Activated T-cell treated with anti-CD3 and anti-CD28 coated beads, Interleukin-2, amount 50 U/mL, for 24 hours (primary cell): ENCODE measurements around the gene BEND6.
"Not testable (repeated sequence)": the region's sequence is repeated elsewhere in the genome, so short reads cannot be mapped to it uniquely, and the experiment has no call there.

Experiments used
- DNase-seq: peaks from one replicate; pipeline ENCODE4 v3.0.0-alpha.2; 2020
- H3K27ac Mint-ChIP-seq: 2 replicates; pipeline ENCODE4 v1.8.0; 2020; ENCODE audit warnings: mild to moderate bottlenecking, mixed read lengths
- H3K27me3 Mint-ChIP-seq: 2 replicates; pipeline ENCODE4 v1.8.0; 2020; ENCODE audit warnings: mixed read lengths
- H3K36me3 Mint-ChIP-seq: 2 replicates; pipeline ENCODE4 v1.8.0; 2020; ENCODE audit warnings: low read depth, mixed read lengths
- H3K4me1 Mint-ChIP-seq: 2 replicates; pipeline ENCODE4 v1.8.0; 2020; ENCODE audit warnings: low read depth, mixed read lengths
- H3K4me3 Mint-ChIP-seq: 2 replicates; pipeline ENCODE4 v1.8.0; 2020; ENCODE audit warnings: mild to moderate bottlenecking, moderate library complexity, mixed read lengths
- H3K9me3 Mint-ChIP-seq: 2 replicates; pipeline ENCODE4 v1.8.0; 2020; ENCODE audit warnings: mixed read lengths

BEND6 gene

GRCh38 chr6:57019434-57019833 lies 64.5 kb downstream of the BEND6 start:
- no peak overlapping the region for H3K4me3 Mint-ChIP-seq
- H3K27ac Mint-ChIP-seq: no peak overlapping the region
- DNase-seq: no peak
- H3K4me1 Mint-ChIP-seq: no peaks in the 10 kb centered on the region
- H3K27me3 Mint-ChIP-seq: peaks cover 6% of the 10 kb centered on the region
- H3K36me3 Mint-ChIP-seq: no peaks in the 10 kb centered on the region
- H3K9me3 Mint-ChIP-seq: peaks cover 5% of the 10 kb centered on the region

- Mint-ChIP-seq H3K27me3 (peaks cover 3% of the 10 kb centered on the region), H3K9me3 (peaks cover 15% of the 10 kb centered on the region), H3K4me1 (no peaks in the 10 kb centered on the region), H3K36me3 (no peaks in the 10 kb centered on the region), H3K27ac (no peak overlapping the region), H3K4me3 (no peak overlapping the region)
- no peak for DNase-seq
These were observed 66.3 kb downstream of the BEND6 start for GRCh38 chr6:57021086-57021720.

DNA sequence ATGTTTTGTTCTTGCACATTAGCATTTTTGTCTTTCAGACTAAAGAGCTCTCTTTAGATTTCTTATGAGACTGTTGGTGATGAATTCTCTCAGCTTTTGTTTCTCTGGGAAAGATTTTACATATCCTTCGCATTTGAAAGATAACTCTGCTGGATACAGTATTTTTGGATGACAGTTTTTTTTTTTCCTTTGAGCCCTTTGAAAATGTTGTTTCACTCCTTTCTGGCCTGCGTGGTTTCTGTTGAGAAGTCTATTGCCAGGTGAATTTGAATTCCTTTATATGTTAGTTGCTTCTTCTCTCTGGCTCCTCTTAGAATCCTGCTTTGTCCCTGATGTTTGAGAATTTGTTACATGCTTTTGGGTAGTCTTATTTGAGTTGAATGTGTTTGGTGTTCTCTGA lies 69.4 kb downstream of the BEND6 start:
- H3K27me3 Mint-ChIP-seq: peaks cover 12% of the 10 kb centered on the region
- no peaks in the 10 kb centered on the region for H3K4me1 Mint-ChIP-seq
- no peak overlapping the region for H3K4me3 Mint-ChIP-seq
- no peak for DNase-seq
- H3K36me3 Mint-ChIP-seq: no peaks in the 10 kb centered on the region
- no peak overlapping the region for H3K27ac Mint-ChIP-seq
- H3K9me3 Mint-ChIP-seq: peaks cover 15% of the 10 kb centered on the region

- H3K27me3 Mint-ChIP-seq: peaks cover 16% of the 10 kb centered on the region
- no peak overlapping the region for H3K4me3 Mint-ChIP-seq
- H3K27ac Mint-ChIP-seq: no peak overlapping the region
- peaks cover 15% of the 10 kb centered on the region for H3K9me3 Mint-ChIP-seq
- no peaks in the 10 kb centered on the region for H3K36me3 Mint-ChIP-seq
- DNase-seq: no peak
- no peaks in the 10 kb centered on the region for H3K4me1 Mint-ChIP-seq
These were observed 69.9 kb downstream of the BEND6 start for GRCh38 chr6:57024775-57025174.

- no peaks in the 10 kb centered on the region for H3K4me1 Mint-ChIP-seq
- DNase-seq: no peak
- H3K27ac Mint-ChIP-seq: no peak overlapping the region
- no peak overlapping the region for H3K4me3 Mint-ChIP-seq
- no peaks in the 10 kb centered on the region for H3K36me3 Mint-ChIP-seq
- H3K9me3 Mint-ChIP-seq: peaks cover 15% of the 10 kb centered on the region
- peaks cover 16% of the 10 kb centered on the region for H3K27me3 Mint-ChIP-seq
These were observed 71.1 kb downstream of the BEND6 start for GRCh38 chr6:57026001-57026400.

DNA sequence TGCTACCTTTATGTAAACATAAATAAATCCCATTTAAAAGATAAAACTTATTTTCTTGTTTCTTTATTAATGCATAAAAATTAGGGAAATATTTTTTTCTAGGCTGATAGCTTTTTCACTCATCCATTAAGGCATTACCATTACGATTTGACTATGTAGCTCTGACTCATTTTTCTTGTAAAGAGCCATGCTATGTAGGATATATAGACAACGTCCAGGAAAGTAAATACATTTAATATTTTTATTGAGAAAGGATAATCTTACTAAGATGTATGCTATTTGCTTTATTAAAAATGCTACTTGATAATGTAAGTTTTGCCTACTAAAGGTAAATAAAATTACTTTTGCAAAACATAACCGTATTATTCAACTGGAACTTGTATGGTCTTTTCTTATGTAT lies 72.4 kb downstream of the BEND6 start:
- no peak for DNase-seq
- Mint-ChIP-seq H3K36me3 (no peaks in the 10 kb centered on the region), H3K4me1 (no peaks in the 10 kb centered on the region), H3K9me3 (peaks cover 15% of the 10 kb centered on the region), H3K4me3 (no peak overlapping the region), H3K27me3 (peaks cover 18% of the 10 kb centered on the region), H3K27ac (no peak overlapping the region)

DNA sequence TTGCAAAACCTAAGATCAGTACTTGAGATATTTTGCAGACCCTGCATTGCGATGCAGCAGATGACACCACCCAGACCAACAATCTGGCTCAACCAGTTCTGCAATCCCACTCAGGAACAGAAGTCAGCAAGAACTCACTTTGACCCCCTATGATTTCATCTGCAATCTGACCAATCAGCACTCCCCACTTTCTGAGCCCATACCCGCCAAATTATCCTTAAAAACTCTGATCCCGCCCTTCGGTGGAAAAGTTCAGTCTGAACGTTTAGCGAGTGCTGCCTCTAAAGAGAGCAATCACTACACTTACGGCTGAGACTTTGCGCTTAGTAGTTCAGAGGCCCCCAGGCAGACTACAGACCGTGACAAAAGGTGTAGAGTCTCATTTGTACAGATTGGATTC lies 74.3 kb downstream of the BEND6 start:
- no peak for DNase-seq
- peaks cover 25% of the 10 kb centered on the region for H3K27me3 Mint-ChIP-seq
- no peaks in the 10 kb centered on the region for H3K4me1 Mint-ChIP-seq
- no peaks in the 10 kb centered on the region for H3K36me3 Mint-ChIP-seq
- H3K4me3 Mint-ChIP-seq: no peak overlapping the region
- no peak overlapping the region for H3K27ac Mint-ChIP-seq
- H3K9me3 Mint-ChIP-seq: peaks cover 12% of the 10 kb centered on the region

DNA sequence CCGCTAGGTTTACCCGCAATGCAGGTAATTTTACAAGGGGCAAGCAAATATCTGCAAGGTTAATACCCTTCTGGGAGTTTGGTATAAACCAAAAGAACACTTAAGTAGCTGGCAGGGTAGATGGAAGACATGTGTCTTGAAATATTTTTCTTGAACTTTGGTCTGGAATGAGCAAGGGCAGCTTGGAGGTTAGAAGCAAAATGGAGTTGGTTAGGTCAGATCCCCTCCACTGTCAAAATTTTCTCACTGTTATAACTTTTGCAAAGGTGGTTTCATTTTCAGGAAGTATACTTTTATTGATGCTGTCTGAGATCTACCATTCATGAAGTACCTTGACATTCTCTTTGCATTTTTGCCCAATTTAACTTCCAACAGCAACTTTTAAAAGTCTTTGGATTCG lies 78.3 kb downstream of the BEND6 start:
- Mint-ChIP-seq H3K27me3 (peaks cover 37% of the 10 kb centered on the region), H3K4me1 (no peaks in the 10 kb centered on the region), H3K9me3 (no peaks in the 10 kb centered on the region), H3K36me3 (no peaks in the 10 kb centered on the region), H3K27ac (no peak overlapping the region), H3K4me3 (no peak overlapping the region)
- DNase-seq: no peak

DNA sequence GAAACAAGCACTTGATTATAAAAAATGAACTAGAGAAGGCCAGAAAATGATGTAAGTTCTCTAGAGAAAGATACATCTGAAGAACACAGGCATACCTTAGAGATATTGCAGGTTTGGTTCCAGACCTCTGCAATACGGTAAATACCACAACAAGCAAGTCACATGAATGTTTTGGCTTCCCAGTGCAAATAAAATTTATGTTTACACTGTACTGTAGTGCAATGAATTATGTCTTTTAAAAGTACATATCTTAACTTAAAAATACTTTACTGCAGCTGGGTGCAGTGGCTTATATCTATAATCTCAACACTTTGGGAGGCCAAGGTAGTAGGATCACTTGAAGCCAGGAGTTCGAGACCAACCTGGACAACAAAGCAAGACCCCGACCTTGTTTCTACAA lies 80.6 kb downstream of the BEND6 start:
- Mint-ChIP-seq H3K9me3 (no peaks in the 10 kb centered on the region), H3K4me3 (no peak overlapping the region), H3K36me3 (no peaks in the 10 kb centered on the region), H3K4me1 (no peaks in the 10 kb centered on the region), H3K27me3 (peaks cover 40% of the 10 kb centered on the region), H3K27ac (no peak overlapping the region)
- DNase-seq: no peak

DNA sequence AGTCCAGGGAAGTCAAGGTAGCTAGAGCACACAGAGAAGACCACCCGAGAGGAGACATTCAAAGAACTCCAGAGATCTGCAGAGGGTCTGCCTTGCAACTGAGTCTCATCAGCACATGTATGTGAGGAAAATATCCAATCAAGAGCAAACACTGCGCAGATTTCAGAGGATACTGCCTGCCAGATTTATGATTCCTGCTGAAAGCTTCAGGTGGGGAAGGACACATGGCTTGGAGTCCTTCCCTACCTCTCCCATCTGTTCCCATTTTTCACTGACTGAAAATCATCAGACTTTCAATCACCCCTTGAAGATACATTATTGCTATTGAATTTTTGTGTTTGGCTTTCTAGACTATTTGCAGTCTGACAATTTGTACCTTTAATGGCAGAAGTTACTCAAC lies 84.0 kb downstream of the BEND6 start:
- Mint-ChIP-seq H3K36me3 (no peaks in the 10 kb centered on the region), H3K27ac (no peak overlapping the region), H3K4me1 (no peaks in the 10 kb centered on the region), H3K9me3 (no peaks in the 10 kb centered on the region), H3K27me3 (peaks cover 57% of the 10 kb centered on the region), H3K4me3 (no peak overlapping the region)
- DNase-seq: no peak

- Mint-ChIP-seq H3K9me3 (no peaks in the 10 kb centered on the region), H3K27me3 (peaks cover 60% of the 10 kb centered on the region), H3K36me3 (no peaks in the 10 kb centered on the region), H3K27ac (no peak overlapping the region), H3K4me3 (no peak overlapping the region), H3K4me1 (no peaks in the 10 kb centered on the region)
- DNase-seq: no peak
These were observed 85.1 kb downstream of the BEND6 start for GRCh38 chr6:57040011-57040410.

DNA sequence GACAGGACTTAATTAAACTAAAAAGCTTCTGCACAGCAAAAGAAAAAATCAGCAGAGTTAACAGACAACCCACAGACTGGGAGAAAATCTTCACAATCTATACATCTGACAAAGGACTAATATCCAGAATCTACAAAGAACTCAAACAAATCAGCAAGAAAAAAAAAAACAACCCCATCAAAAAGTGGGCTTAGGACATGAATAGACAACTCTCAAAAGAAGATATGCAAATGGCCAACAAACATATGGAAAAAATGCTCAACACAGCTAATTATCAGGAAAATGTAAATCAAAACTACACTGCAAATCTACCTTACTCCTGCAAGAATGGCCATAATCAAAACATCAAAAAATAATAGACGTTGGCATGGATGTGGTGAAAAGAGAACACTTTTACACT lies 89.2 kb downstream of the BEND6 start:
- not testable (repeated sequence) for DNase-seq, H3K27ac Mint-ChIP-seq
- H3K36me3 Mint-ChIP-seq: peaks cover 14% of the 10 kb centered on the region

GRCh38 chr6:57044568-57044967 lies 89.7 kb downstream of the BEND6 start:
- peaks cover 24% of the 10 kb centered on the region for H3K4me1 Mint-ChIP-seq
- H3K9me3 Mint-ChIP-seq: no peaks in the 10 kb centered on the region
- peaks cover 49% of the 10 kb centered on the region for H3K27me3 Mint-ChIP-seq
- peaks cover 19% of the 10 kb centered on the region for H3K36me3 Mint-ChIP-seq
- no peak overlapping the region for H3K27ac Mint-ChIP-seq
- DNase-seq: no peak
- no peak overlapping the region for H3K4me3 Mint-ChIP-seq

More for the DNA sequence above, 89.2 kb downstream of the BEND6 start:
- Mint-ChIP-seq H3K27me3 (peaks cover 50% of the 10 kb centered on the region), H3K4me1 (peaks cover 19% of the 10 kb centered on the region)
- H3K9me3 Mint-ChIP-seq, H3K4me3 Mint-ChIP-seq: not testable (repeated sequence)

DNA sequence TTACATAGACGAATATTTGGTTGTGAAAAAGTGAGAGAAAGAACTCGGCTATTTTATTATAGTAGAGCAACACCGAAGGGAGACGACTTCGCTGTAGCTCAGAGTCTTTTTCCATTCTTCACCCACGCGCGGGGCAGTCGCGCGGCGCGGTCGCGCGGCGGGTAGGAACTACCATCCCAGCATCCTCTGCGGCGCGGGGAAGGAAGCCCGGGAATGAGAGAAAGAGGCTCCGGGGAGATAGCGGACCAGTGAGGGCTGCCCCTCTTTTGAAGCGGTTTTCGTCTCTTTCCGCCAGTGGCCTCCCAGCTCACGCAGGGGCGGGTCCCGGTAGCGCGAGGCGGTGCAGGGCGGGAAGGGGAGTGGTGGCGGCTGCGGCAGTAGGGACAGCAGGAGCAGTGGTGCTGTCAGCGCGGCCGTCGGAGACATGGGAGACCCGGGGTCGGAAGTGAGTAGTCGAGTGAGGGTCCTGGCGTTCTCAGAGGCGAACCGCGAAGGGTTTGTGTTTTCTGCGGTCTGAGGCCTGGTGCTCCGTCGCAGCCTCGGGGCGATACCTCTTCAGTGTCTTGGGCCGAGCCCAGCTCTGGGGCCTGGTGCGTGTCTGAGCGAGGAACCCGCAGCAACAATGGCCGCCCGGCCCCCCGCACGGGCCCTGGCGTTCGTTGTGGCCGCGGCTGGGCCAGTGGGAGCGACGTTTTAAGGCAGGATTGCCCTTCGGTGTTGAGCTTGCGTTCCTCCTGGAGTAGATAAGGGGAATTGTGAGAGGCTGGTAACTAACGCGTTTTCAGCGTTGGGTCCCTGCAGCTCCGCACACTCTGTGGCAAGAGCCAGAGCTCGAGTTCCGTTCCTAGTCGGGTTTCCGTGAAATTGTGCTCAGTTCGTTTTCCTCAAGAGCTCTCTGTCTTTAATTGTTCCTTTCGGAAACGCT lies 91.7 kb downstream of the BEND6 start, which contains the start of gene KIAA1586:
KIAA1586 (plus strand) TSS at position 362 of the 925 bp plus-strand sequence; CDS start at position 425, 63 bp downstream.
- Mint-ChIP-seq H3K27ac (peak within 1 kb of the TSS; percentile 93), H3K4me1 (peaks cover 29% of the 10 kb centered on the region), H3K4me3 (peak within 1 kb of the TSS; percentile 89), H3K27me3 (peaks cover 33% of the 10 kb centered on the region), H3K36me3 (peaks cover 38% of the 10 kb centered on the region)
- not testable (repeated sequence) for H3K9me3 Mint-ChIP-seq
- peak; percentile 89 for DNase-seq

DNA sequence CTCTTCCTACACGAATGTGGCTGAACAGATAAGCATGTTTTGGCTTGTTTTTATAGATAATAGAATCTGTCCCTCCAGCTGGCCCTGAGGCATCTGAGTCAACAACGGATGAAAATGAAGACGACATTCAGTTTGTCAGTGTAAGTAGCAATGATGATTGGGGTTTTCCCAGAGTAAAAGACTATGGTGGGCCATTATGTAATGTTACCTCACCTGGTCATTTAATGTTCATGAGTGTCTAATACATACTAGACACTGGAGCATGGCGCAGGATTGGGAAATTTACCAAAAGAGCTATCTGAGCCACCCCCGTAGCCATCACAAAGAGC lies 92.3 kb downstream of the BEND6 start:
- Mint-ChIP-seq H3K27me3 (peaks cover 26% of the 10 kb centered on the region), H3K36me3 (peaks cover 43% of the 10 kb centered on the region), H3K4me1 (peaks cover 29% of the 10 kb centered on the region)
- not testable (repeated sequence) for H3K27ac Mint-ChIP-seq, H3K9me3 Mint-ChIP-seq, DNase-seq, H3K4me3 Mint-ChIP-seq
